ENCODE measurements around the gene DGCR6. TPM values are rescaled to one million over a fixed set of nuclear protein-coding genes. Genes with fewer than 3 reads are reported as not detected.
"Not testable (repeated sequence)": the region's sequence is repeated elsewhere in the genome, so short reads cannot be mapped to it uniquely, and the experiment has no call there.

The DGCR6 gene
- total RNA-seq, 1 experiment from 2014 or later, result 1.8 TPM

GRCh38 chr22:18906410-18906745 is 258 bp downstream of the DGCR6 start:
- not testable (repeated sequence) for H2BK120ac ChIP-seq (ENCODE audit: low read depth, low read length, poor library complexity, severe bottlenecking); H2AFZ ChIP-seq (ENCODE audit: low read length); H3K23me2 ChIP-seq (ENCODE audit: insufficient read length, low read depth, low read length, poor library complexity, severe bottlenecking); H3K36me3 Mint-ChIP-seq (ENCODE audit: insufficient read depth in 1 of 3, low read depth in 3 of 3); H3K79me2 ChIP-seq (ENCODE audit: insufficient read depth, low read length); H2BK5ac ChIP-seq (ENCODE audit: insufficient read length, low read length); H2AK5ac ChIP-seq (ENCODE audit: insufficient read length, low read length); H3K4me3 Mint-ChIP-seq; DNase-seq; H3K27ac ChIP-seq (ENCODE audit: insufficient read length, low read depth, low read length); H3K4me2 ChIP-seq (ENCODE audit: insufficient read depth, insufficient read length, low read length); H3K23ac ChIP-seq (ENCODE audit: insufficient read length, low read depth, low read length); H4K5ac ChIP-seq (ENCODE audit: insufficient read length, low read depth, low read length); H4K8ac ChIP-seq (replicated peaks; ENCODE audit: insufficient read length, low read depth, low read length); H3K4ac ChIP-seq (ENCODE audit: low read depth, low read length); H2BK15ac ChIP-seq (ENCODE audit: low read depth, low read length); H3T11ph ChIP-seq (ENCODE audit: low read length); H3K27me3 ChIP-seq (ENCODE audit: insufficient read depth, low read length); H3K9ac ChIP-seq (ENCODE audit: extremely low read depth, insufficient read length, low read length); H3K27me3 Mint-ChIP-seq (ENCODE audit: low read depth); H3K79me1 ChIP-seq (ENCODE audit: insufficient read depth, low read depth, low read length, poor library complexity, severe bottlenecking); H4K91ac ChIP-seq (ENCODE audit: insufficient read length, low read depth, low read length); H3K9me3 Mint-ChIP-seq; H2BK20ac ChIP-seq (ENCODE audit: low read depth, low read length, poor library complexity, severe bottlenecking); H3K9me3 ChIP-seq (ENCODE audit: control insufficient read depth, low read depth, low read length); H4K20me1 ChIP-seq (ENCODE audit: control insufficient read depth, insufficient read depth, insufficient read length); H2BK12ac ChIP-seq (ENCODE audit: insufficient read length, low read depth, low read length); H3K14ac ChIP-seq (ENCODE audit: insufficient read depth, low read length); H3K4me1 Mint-ChIP-seq; H3K27ac Mint-ChIP-seq; H3K4me1 ChIP-seq (ENCODE audit: insufficient read depth, low read length); H3K56ac ChIP-seq (ENCODE audit: insufficient read length, low read depth, low read length); H3K18ac ChIP-seq (ENCODE audit: insufficient read length, low read depth, low read length)
- no CpG with 5 or more reads among the region's 36 CpGs for WGBS (ENCODE audit: extremely low coverage, insufficient read length, low lambda C conversion rate)
